ENCODE measurements around the gene ADCY2.

- TF ChIP-seq, protein P1, sequence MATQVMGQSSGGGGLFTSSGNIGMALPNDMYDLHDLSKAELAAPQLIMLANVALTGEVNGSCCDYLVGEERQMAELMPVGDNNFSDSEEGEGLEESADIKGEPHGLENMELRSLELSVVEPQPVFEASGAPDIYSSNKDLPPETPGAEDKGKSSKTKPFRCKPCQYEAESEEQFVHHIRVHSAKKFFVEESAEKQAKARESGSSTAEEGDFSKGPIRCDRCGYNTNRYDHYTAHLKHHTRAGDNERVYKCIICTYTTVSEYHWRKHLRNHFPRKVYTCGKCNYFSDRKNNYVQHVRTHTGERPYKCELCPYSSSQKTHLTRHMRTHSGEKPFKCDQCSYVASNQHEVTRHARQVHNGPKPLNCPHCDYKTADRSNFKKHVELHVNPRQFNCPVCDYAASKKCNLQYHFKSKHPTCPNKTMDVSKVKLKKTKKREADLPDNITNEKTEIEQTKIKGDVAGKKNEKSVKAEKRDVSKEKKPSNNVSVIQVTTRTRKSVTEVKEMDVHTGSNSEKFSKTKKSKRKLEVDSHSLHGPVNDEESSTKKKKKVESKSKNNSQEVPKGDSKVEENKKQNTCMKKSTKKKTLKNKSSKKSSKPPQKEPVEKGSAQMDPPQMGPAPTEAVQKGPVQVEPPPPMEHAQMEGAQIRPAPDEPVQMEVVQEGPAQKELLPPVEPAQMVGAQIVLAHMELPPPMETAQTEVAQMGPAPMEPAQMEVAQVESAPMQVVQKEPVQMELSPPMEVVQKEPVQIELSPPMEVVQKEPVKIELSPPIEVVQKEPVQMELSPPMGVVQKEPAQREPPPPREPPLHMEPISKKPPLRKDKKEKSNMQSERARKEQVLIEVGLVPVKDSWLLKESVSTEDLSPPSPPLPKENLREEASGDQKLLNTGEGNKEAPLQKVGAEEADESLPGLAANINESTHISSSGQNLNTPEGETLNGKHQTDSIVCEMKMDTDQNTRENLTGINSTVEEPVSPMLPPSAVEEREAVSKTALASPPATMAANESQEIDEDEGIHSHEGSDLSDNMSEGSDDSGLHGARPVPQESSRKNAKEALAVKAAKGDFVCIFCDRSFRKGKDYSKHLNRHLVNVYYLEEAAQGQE (IDR thresholded peaks at IDR 0.05; ENCODE audit: unreplicated experiment): no peak
- TF ChIP-seq CTCF (conservative IDR thresholded peaks at IDR 0.05; ENCODE audit: low read depth in 2 of 2): no peak
- TF ChIP-seq POLR2AphosphoS5 (IDR thresholded peaks at IDR 0.05; ENCODE audit: low read depth): no peak
- TF ChIP-seq JUNB (IDR thresholded peaks at IDR 0.05; ENCODE audit: unreplicated experiment): no peak
- no peak for TF ChIP-seq EZH2phosphoT487 (IDR thresholded peaks at IDR 0.05; ENCODE audit: unreplicated experiment)
- TF ChIP-seq CREB1 (CRISPR knock-in tag; IDR thresholded peaks at IDR 0.05; ENCODE audit: low read depth): no peak
- TF ChIP-seq ZNF114 (CRISPR knock-in tag; IDR thresholded peaks at IDR 0.05): no peak
- no peak for TF ChIP-seq EZH2 (IDR thresholded peaks at IDR 0.05; ENCODE audit: low read depth, unreplicated experiment)
- TF ChIP-seq ETS1 (IDR thresholded peaks at IDR 0.05): no peak
- TF ChIP-seq ZNF462 (CRISPR knock-in tag; IDR thresholded peaks at IDR 0.05): no peak
Measured at GRCh38 chr5:7773178-7773577, 377.2 kb downstream of the ADCY2 start.

Data from GM23338 (cell line).